ENCODE results near the gene EMP3.

DNA sequence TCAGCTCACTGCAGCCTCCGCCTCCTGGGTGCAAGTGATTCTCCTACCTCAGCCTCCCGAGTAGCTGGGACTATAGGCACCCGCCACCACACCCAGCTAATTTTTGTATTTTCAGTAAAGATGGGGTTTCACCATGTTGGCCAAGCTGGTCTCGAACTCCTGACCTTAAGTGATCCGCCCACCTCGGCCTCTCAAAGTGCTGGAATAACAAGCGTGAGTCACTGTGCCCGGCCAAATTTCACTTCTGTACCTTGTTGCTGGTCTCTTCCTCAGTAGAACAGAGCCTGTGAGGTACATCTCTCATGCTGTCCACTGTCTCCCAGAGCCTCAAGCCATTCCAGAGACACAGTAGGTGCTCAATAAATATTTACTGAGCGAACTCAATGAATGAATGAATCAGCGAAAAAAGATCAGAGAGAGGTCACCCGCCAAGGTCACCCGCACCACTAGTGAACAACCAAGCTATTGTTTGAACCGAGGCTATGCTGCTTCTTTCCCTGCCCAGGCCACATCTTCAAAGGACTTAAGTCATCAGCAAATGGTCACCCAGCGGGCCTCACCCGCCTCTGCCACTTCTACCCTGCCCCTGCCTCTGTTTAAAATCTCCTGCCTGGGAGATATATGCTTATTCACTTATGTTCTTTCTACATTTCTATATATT, 29.1 kb downstream of the EMP3 start:
- TF ChIP-seq TAF1 (IDR thresholded peaks at IDR 0.05; ENCODE audit: low read depth) (no peak), TCF12 (IDR thresholded peaks at IDR 0.05; ENCODE audit: low read depth) (no peak), CEBPB (IDR thresholded peaks at IDR 0.05) (no peak), TEAD4 (IDR thresholded peaks at IDR 0.05) (no peak), EGR1 (IDR thresholded peaks at IDR 0.05) (no peak), NFIC (IDR thresholded peaks at IDR 0.05) (no peak), RAD21 (IDR thresholded peaks at IDR 0.05; ENCODE audit: low read depth) (no peak), EP300 (IDR thresholded peaks at IDR 0.05; ENCODE audit: borderline replicate concordance) (no peak), ZBTB7A (IDR thresholded peaks at IDR 0.05; ENCODE audit: low read depth) (no peak), CREB1 (IDR thresholded peaks at IDR 0.05; ENCODE audit: low read depth) (no peak), YY1 (IDR thresholded peaks at IDR 0.05; ENCODE audit: low read depth) (no peak), FOXM1 (IDR thresholded peaks at IDR 0.05; ENCODE audit: borderline replicate concordance, low read depth) (no peak)
- TF ChIP-seq, protein P1, sequence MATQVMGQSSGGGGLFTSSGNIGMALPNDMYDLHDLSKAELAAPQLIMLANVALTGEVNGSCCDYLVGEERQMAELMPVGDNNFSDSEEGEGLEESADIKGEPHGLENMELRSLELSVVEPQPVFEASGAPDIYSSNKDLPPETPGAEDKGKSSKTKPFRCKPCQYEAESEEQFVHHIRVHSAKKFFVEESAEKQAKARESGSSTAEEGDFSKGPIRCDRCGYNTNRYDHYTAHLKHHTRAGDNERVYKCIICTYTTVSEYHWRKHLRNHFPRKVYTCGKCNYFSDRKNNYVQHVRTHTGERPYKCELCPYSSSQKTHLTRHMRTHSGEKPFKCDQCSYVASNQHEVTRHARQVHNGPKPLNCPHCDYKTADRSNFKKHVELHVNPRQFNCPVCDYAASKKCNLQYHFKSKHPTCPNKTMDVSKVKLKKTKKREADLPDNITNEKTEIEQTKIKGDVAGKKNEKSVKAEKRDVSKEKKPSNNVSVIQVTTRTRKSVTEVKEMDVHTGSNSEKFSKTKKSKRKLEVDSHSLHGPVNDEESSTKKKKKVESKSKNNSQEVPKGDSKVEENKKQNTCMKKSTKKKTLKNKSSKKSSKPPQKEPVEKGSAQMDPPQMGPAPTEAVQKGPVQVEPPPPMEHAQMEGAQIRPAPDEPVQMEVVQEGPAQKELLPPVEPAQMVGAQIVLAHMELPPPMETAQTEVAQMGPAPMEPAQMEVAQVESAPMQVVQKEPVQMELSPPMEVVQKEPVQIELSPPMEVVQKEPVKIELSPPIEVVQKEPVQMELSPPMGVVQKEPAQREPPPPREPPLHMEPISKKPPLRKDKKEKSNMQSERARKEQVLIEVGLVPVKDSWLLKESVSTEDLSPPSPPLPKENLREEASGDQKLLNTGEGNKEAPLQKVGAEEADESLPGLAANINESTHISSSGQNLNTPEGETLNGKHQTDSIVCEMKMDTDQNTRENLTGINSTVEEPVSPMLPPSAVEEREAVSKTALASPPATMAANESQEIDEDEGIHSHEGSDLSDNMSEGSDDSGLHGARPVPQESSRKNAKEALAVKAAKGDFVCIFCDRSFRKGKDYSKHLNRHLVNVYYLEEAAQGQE (IDR thresholded peaks at IDR 0.05; ENCODE audit: low read depth) = no peak
- TF ChIP-seq, protein P2, sequence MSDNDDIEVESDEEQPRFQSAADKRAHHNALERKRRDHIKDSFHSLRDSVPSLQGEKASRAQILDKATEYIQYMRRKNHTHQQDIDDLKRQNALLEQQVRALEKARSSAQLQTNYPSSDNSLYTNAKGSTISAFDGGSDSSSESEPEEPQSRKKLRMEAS (IDR thresholded peaks at IDR 0.05) = no peak

All from Ishikawa (cell line).